GM19035 (cell line): ENCODE measurements around the gene SLC17A4.
"Not testable (repeated sequence)": the region's sequence is repeated elsewhere in the genome, so short reads cannot be mapped to it uniquely, and the experiment has no call there.

Experiments used
- ATAC-seq: cut with Tn5 transposase; IDR thresholded peaks from one replicate; pipeline ENCODE4 v1.9.1; 2021; ENCODE audit not compliant: unreplicated experiment

The SLC17A4 gene

DNA sequence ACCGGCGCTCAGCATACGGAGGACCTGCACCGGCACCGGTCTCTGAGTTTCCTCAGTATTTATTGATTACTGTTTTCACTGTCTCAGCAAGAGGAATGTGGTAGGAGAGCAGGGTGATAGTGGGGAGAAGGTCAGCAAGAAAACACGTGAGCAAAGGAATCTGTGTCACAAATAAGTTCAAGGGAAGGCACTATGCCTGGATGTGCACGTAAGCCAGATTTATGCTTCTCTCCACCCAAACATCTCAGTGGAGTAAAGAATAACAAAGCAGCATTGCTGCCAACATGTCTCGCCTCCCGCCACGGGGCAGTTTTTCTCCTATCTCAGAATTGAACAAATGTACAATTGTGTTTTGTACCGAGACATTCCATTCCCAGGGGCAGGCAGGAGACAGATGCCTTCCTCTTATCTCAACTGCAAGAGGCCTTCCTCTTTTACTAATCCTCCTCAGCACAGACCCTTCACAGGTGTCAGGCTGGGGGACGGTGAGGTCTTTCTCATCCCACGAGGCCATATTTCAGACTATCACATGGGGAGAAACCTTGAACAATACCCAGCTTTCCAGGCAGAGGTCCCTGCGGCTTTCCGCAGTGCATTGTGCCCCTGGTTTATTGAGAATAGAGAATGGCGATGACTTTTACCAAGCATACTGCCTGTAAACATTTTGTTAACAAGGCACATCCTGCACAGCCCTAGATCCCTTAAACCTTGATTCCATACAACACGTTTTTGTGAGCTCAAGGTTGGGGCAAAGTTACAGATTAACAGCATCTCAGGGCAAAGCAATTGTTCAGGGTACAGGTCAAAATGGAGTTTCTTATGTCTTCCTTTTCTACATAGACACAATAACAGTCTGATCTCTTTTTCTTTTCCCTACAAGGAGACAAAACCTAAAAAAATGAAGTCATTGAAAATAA lies 5.7 kb upstream of the SLC17A4 start:
- not testable (repeated sequence) for ATAC-seq

DNA sequence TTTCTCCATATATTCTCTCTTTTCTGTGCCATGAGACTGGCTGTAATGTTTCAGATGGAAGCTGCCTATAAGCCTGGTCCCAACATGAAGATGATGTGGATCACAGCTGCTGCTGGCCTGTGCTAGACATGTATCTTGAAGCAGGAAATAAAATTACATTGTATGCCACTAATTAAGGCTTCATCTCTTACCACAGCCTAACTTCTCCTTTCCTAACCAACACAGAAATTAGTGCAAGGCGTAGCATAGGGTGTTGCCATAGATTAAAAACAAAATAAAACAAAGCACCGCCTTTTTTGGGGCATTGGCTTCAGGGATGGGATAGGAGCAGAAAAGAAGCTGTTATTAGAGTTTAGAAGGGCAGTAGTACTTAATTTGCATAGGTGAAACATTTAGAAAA lies 4.7 kb upstream of the SLC17A4 start:
- ATAC-seq: no peak

DNA sequence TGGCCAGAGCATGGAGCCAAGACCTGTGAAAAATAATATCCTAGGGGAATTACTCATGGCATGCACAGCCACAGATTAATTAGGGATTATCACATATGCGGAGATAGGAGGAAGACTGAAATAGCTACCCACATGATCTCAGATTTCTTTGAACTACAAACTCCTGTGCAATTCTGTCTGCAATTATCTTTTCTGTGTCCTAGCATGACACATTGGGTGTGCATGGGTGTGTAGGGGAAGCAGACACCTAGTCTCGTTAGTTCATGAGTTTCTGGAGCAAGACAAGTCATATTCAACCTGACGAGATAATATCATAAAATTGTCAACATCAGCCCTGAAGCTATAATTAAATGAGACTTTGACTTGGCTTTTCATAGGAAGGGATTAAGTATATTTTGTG lies 3.6 kb upstream of the SLC17A4 start:
- ATAC-seq: no peak

DNA sequence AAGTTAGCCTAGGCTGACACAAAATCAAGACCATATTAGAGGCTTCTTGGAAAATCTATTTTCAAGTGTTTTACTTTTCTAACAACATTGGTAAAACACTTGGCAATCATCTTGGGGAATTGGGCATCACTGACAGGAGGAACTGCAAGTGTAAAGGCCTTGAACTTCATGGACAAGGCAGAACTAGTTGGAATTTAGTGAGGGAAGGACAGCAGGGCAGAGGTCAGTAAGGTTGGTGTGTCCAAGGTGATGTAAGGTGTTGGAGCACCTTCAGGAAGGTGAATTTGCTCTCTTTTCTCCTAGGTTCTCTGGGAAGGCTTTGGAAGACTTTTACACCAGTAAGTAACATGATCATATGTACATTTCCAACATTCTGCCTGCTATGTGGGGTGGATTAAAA lies 1.5 kb upstream of the SLC17A4 start:
- no peak for ATAC-seq

DNA sequence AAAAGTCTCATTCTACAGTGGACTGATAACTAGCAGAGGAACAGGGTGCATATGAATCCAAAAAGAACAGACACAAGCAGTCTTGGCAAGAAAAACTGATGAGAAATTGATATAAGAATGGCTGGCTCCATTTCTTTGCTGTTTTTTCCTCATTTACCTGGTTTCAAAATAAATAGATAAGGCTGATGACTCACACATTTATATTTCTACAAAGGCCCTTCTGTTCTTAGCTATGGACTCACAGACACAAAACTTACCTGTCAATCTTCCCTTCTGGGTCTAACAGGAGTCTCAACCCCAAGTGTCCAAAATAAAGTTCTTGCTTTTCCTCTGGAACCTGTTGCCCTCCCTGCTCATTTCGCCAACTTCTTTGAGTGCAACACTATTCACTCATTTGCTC lies 941 bp downstream of the SLC17A4 start:
- no peak for ATAC-seq

DNA sequence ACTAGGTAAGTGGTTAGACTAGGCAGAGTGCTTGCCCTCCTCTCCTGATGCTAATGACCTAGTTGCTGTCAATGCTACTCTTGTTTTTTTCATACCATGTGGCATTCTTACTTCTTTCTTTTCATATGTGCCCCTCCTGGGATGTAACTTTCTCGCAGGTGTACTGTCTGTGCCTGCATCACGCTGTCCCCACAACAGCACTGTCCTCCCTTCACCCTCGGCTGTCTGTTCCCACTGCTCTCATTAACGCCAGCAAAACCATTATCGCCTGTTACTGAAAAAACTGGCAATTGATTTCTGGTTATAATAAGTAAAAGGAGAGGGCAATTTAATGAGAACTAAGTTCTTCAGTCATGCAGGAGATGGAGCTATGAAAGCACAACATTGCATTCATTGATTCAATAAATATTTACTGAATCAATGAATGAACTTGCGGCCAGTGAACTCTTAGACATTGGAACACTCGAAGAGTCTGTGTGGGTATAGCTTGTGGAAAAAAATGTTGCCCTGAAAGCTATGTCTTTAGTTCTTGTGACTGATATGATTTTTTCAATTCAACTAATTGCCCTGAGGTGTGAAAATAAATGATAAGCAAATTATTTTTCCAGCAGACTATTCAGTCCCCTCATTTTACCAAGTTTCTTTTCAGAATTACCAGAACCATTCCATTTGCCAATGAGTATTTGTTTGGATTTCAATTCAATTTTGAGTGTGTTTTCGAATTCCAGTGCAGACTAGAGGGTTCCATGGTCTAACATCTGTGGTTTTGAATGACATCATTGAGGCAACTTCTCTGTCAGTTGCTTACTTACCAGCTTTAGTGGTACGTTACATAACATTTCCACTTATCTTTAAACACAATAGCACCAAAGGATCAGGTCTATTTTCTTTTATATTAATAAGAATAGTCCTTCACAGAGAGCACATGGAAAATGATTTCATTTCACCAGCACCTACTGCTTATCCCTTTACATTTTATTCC lies 2.1 kb downstream of the SLC17A4 start:
- ATAC-seq: no peak

DNA sequence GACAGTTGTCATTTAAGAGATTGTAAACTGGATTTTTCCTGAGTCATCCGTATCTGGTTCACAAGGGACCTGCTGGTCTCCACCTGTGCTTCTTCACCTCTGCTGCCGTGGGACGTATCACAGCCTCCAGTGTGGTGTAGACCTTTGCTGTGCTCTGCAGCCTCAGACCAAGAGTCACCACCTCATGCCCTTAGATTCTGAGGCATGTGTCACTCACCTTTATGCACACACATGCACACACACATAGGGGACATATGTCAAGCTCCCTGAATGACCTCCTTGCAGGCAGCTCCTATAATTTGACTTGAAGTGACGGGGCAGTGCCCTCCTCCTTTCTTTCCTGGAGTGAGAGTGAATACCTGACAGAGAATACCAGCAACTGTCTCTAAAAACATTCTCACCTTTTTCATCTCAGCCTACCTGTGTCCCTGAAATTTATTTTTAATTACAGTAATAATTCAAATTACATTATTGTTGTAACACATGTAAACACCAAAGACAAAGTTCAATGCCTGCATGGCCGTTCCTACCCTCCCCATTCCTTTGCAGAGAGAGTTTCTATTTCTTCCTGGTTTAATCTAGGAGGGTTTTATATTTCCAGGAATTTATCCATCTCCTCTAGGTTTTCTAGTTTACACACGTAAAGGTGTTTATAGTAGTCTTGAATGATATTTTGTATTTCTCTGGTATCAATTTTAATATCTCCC lies 3.5 kb downstream of the SLC17A4 start:
- ATAC-seq: no peak

DNA sequence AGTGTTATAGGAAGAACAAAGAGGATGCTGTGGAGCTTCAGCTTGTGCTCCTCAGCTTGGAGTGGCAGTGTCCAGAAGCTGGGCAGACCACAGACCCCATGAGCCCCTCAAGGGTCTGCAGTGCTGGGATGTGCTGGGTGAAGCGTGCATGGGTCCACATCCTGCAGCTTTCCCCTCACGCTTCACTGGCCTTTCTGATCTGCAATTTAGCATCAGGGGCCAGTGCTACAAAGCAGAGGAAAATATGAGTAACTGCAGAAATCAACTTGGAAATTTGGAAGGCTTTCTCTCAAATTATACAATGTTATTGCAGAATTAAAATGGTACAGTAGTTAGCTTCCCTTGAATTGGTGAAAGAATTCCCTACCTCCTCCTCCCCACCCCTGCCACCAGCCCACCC lies 10.1 kb downstream of the SLC17A4 start:
- no peak for ATAC-seq

DNA sequence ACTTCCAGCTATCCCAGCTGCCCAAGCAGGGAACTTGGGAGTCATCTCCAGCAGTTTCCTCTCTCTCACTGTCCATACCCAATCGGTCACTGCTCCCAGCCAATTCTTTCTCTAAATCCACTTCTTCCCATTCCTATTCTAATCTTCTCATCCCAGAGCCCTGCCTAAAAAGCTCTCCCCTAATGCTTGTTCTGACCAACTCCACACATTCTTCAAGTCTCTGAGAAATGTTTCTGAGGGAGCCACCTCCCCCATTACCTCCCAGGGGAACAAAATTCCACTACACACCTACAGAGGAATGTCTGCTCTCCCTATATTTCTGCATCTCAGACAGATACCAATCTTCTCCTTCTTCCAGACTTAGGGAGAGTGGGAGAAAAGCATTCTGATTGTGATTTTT lies 14.0 kb downstream of the SLC17A4 start:
- ATAC-seq: no peak

DNA sequence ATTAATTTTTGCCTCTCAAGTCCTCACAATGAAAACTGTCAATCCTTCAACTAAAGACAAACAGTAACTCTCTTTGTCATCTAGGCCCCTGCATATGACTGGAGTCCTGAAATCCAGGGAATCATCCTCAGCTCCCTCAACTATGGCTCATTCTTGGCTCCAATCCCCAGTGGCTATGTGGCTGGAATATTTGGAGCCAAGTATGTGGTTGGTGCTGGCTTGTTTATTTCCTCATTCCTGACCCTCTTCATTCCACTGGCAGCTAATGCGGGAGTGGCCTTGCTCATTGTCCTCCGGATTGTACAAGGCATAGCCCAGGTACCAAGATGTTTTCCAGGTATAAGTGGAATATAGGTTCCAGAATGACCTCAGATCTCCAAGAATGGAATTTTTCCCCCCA lies 15.4 kb downstream of the SLC17A4 start:
- ATAC-seq: no peak

DNA sequence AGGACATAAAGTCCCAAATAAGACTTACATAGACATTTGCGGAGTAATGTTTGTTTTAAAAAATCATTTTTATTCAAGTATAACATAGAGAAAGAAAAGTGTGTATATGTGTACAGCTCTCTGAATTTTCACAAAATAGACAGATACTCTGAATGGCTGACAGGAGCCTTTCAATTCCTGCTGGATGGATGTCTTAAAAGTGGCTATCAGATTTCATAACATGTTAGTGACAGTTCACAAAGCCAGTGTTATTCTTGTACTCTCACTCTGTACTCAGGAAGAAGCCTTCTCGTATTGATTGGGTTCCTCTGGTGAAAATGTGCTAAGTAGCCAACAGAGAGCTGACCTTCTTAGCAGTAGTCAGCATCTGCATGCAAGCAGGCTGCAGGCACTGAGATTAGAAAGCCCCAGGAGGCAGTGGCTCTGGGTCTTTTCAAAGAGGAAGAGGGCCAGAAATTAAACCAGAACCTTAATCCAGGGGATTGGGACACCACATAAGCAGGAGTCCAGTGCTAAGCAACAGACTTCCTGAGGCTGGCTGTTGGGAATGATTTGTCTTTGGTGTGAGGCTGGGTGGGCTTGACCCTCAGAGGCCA lies 19.7 kb downstream of the SLC17A4 start:
- no peak for ATAC-seq

DNA sequence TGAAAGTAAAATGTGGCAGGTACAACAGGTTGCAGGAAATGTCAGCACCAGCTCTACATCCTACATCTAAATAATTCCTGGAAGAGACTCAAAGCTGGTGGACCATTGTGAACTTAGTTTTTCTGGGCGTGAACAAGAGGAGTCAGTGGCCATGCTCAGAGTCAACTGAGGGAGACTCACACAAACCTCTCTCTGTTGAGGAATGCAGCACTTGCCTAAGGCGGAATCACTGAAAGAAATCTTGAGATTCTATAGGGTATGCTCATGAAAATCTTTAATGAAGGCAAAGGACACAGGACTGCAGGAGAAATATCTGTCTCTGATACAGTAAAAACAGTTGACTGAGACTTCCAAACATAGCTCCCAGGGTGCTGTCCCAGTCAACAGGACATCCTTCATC lies 22.5 kb downstream of the SLC17A4 start:
- no peak for ATAC-seq

DNA sequence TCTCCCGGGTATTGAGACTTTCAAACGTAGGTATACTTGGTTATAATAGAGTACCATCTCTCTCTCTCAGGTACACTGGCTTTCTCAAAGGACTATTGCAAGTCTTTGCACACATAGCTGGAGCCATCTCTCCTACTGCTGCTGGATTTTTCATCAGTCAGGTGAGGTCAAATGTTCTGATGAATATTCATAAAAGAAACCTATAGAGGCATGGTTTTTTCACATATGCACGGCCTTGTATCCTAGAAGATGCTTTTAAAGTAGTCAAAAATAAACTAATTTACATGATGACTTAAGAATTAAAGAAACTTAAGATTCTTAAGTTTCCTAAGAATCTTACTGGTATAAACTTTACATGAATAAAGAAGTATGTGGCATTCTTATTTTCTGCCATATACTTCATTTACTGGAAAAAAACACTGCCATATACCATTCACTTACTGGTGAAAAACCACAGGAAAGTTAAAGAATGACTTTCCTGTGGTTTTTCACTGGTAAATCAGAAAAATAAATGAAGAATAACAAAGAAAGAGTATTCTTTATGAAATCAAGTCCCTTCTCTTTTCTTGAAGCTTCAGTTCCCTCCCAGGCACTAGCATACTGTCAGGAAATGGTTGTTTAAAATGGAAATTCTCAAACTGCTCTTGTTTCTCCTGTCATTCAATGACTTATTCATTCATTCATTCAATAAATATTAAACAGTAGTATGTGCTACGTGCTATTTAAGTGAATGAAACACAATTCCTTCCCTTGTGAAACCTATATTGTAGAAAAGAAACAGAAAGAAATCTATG lies 23.5 kb downstream of the SLC17A4 start:
- ATAC-seq: no peak

DNA sequence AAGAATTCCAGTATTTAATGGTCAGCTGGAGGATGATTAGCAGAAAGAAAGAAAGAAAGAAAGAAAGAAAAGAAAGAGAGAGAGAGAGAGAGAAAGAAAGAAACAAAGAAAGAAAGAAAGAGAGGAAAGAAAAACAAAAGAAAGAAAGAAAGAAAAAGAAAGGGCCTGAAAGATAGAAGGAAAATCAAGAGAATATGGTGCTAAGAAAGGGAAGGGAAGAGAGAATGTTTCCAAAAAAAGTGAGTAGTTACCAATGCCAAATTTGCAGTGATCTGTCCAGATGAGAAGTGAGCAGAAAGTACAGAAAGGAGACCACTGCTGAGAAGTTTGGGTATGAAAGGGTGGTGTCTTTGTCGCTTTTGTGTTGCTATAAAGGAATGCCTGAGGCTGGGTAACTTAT lies 26.6 kb downstream of the SLC17A4 start:
- ATAC-seq: no peak

DNA sequence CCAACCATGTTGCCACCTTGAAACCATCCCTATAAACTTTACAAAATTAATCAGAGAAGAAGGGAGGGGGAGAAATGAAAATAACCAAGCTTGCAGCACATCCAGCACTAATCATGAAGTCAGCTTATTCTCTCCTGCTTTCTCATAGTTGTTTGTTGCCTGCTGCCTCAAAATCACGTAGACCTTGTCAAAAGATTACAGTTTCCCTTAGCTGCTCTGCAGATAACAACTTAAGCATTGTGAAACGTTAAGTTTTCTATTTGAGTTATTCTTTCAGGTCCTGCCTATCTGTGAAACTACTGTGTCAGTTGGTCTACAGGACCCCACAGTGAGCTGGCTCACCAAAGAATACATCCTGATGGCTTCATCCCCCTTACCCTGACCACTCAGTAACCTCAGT lies 32.9 kb downstream of the SLC17A4 start:
- ATAC-seq: no peak

DNA sequence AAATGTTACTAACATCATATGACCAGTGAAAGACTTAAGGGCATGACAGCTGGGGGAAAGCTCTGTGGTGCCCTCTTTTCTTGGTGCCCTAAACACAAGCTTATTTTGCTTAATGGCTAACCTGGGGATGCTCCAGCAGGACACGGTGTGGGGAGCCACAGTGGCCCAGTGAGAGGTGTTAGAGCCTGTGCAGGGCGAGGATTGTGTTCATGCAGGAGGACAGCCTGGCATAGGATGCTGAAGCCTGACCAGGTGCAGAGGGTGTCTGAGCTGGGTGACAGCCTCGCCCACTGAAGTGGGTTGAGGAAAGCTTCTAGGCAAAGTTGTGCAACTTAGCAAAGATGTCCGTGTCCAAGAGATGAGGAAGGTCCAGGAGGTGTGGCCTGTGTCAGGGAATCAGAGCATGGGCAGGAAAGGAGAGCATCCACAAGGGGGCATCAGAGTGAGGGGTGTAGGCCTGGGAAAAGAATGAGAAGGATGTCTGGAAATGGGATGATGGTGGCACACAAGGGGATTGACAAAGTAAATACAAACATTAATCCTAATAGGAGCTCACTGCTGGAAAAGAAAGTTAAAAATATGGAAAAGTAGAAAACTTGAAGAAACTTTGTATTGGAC lies 33.9 kb downstream of the SLC17A4 start:
- no peak for ATAC-seq

DNA sequence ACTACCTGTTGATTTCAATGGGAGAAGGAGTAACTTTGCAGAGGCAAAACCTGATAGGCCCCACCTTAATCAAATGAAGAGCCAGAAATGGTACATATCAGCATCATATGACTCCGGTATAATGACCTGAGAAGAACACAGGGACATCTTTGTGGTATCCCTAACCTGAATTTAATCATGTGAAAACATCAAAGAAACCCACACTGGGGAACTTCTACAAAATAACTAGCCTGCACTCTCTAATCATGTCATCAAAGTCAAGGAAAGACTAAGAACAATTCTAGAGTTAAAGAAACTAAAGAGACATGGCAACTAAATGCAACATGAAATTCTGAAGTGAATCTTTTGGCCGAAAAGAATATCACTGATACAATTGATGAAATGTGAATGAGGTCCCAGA lies 34.9 kb downstream of the SLC17A4 start:
- no peak for ATAC-seq

DNA sequence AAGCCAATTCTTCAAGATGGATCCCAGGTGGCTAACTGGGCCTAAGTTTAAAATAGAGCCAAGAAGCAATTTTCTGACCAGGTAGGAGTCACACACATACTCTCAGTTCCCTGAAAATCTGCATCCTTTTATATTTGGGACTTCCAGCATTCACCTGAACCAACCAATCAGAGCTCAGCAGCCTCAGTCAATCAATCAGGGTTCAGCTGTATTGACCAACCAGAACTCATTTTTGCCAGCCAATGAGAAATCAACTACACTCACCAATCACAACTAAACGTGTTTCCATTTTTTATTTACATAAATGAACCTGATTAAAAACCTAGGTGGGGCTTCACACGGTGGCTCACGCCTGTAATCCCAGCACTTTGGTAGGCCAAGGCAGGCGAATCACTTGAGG lies 37.5 kb downstream of the SLC17A4 start:
- ATAC-seq: no peak

DNA sequence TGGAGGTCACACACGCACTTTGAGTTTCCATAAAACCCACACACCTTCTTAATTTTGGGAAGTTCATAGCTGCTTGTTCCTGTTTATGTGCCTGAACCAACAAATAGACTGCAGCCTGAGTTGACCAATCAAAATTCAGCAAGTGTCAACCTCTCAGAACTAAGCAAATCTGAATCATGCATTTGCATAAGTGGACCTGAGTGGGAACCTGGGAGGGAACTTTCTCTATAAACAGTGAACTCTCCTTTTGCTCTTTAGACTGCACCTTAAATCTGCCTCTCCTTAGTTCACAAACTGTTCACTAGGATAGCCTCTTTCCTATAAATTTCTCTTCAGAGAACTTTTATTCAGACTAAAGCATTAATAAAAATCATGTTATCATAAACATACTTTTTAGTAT lies 39.4 kb downstream of the SLC17A4 start:
- no peak for ATAC-seq

DNA sequence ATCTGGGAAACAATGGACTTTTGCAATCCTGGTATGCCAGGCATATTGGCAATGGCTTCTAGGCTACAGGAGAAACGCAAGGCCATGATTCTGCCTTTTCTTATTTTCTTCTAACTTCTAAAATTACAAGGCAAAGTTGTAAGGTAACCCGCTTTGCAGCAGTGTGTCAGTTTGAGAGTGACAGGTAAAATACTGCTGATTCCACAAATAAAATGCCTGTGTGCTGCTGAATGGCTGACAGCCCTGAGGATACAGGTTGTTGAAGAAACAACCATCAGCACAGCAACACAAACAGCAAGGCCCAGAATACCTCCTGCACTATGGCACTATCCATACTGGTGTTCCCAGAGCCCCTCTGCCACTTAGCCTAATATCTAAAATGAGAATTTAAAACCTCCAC lies 40.2 kb downstream of the SLC17A4 start:
- ATAC-seq: no peak
